ENCODE results near the gene EEF1G. TPM values are rescaled to one million over a fixed set of nuclear protein-coding genes. Genes with fewer than 3 reads are reported as not detected.

The EEF1G gene
- total RNA-seq, 1 experiment from 2014 or later: 1,667 TPM

- peaks cover 85% of the 10 kb centered on the region for H3K4me1 Mint-ChIP-seq
Observed at GRCh38 chr11:62556108-62556874, 17.4 kb downstream of the EEF1G start.

More at GRCh38 chr11:62556108-62556874, 17.4 kb downstream of the EEF1G start:
- Mint-ChIP-seq H3K27ac (peak overlapping the region; percentile 97), H3K4me3 (no peak overlapping the region; the same call in 1 of the 2 replicates), H3K27me3 (ENCODE audit: low read depth) (no peaks in the 10 kb centered on the region; the same call in 1 of the 2 replicates), H3K9me3 (no peaks in the 10 kb centered on the region), H3K36me3 (peaks cover 37% of the 10 kb centered on the region)
- TF ChIP-seq PRDM15 (CRISPR knock-in tag; IDR thresholded peaks at IDR 0.05) (peak; percentile 40; the same call in 1 of the 2 replicates), GABPB1 (CRISPR knock-in tag; IDR thresholded peaks at IDR 0.05) (no peak), ZNF532 (CRISPR knock-in tag; IDR thresholded peaks at IDR 0.05; ENCODE audit: borderline replicate concordance) (no peak), MLX (CRISPR knock-in tag; IDR thresholded peaks at IDR 0.05) (no peak), OVOL2 (CRISPR knock-in tag; IDR thresholded peaks at IDR 0.05; ENCODE audit: borderline replicate concordance) (no peak), TP53 (CRISPR knock-in tag; IDR thresholded peaks at IDR 0.05) (no peak), ZNF281 (CRISPR knock-in tag; IDR thresholded peaks at IDR 0.05) (no peak), CDX4 (CRISPR knock-in tag; IDR thresholded peaks at IDR 0.05; ENCODE audit: borderline replicate concordance) (no peak), AR (CRISPR knock-in tag; IDR thresholded peaks at IDR 0.05) (0 out of 2 replicates have a peak, but pooled peaks have one; percentile 3), PRRX2 (CRISPR knock-in tag; IDR thresholded peaks at IDR 0.05) (peak; percentile 74; the same call in 1 of the 2 replicates), ZNF232 (CRISPR knock-in tag; IDR thresholded peaks at IDR 0.05) (0 out of 2 replicates have a peak, but pooled peaks have one; percentile 59), MAX (CRISPR knock-in tag; IDR thresholded peaks at IDR 0.05) (no peak), NFYB (CRISPR knock-in tag; conservative IDR thresholded peaks at IDR 0.05; ENCODE audit: low read depth) (peak; percentile 70)
- POLR2A ChIA-PET: interaction anchor here (0.6 to 2.0 kb wide), 4 partner anchors 18 to 173 kb away, joined by 3 to 9 read pairs (median 4); partner anchors contain the start of genes EEF1G and TUT1
- DNase-seq (ENCODE audit: low spot score) (peak; percentile 82), ATAC-seq (peak; percentile 33)
- CTCF ChIA-PET: interaction anchor here (0.6 to 11.8 kb wide), 4 partner anchors 11 to 162 kb away, joined by 3 to 311 read pairs (median 56); partner anchors contain the start of gene AHNAK

All from WTC11 (cell line).